Choroid plexus epithelial cell (primary cell): Measurements from ENCODE around the gene GALNT17.
A peak's percentile ranks its signal among the peaks of the same experiment; 100 is the strongest.
"Not testable (repeated sequence)": the region's sequence is repeated elsewhere in the genome, so short reads cannot be mapped to it uniquely, and the experiment has no call there.

Source experiments
- DNase-seq: peaks from one replicate; pipeline ENCODE4 v3.0.0-alpha.2; 2010; ENCODE audit warnings: low read depth
- H3K4me3 ChIP-seq: 2 replicates; pipeline ENCODE4 v1.5.1; 2011; ENCODE audit warnings: low read depth, mild to moderate bottlenecking, control low read depth, low read length, moderate library complexity
- TF ChIP-seq, protein P1 (sequence below): conservative IDR thresholded peaks from 2 replicates; pipeline ENCODE4 v1.5.1; 2011; ENCODE audit warnings: low read depth, mild to moderate bottlenecking, control low read depth, inconsistent platforms, low read length, moderate library complexity

GALNT17 gene

DNA sequence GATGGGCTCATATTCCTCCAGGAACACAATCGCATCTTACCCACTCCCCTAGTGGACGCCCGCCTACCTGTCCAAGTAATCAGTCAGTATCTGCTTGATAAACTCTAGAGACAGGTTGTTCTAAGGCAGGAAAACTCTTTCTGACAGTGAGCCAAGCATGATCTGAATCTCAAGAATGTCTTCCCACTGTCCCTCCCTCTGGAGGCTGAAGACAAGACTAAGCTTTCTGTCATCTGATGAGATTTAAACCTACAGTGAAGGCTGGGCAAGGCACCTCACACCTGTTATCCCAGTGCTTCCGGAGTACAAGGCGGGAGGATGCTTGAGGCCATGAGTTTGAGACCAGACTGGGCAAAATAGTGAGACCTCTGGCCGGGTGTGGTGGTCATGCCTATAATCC, 586.6 kb downstream of the GALNT17 start:
- H3K4me3 ChIP-seq: no peak overlapping the region
- TF ChIP-seq, protein P1, sequence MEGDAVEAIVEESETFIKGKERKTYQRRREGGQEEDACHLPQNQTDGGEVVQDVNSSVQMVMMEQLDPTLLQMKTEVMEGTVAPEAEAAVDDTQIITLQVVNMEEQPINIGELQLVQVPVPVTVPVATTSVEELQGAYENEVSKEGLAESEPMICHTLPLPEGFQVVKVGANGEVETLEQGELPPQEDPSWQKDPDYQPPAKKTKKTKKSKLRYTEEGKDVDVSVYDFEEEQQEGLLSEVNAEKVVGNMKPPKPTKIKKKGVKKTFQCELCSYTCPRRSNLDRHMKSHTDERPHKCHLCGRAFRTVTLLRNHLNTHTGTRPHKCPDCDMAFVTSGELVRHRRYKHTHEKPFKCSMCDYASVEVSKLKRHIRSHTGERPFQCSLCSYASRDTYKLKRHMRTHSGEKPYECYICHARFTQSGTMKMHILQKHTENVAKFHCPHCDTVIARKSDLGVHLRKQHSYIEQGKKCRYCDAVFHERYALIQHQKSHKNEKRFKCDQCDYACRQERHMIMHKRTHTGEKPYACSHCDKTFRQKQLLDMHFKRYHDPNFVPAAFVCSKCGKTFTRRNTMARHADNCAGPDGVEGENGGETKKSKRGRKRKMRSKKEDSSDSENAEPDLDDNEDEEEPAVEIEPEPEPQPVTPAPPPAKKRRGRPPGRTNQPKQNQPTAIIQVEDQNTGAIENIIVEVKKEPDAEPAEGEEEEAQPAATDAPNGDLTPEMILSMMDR: no peak
- DNase-seq: peak; percentile 3

DNA sequence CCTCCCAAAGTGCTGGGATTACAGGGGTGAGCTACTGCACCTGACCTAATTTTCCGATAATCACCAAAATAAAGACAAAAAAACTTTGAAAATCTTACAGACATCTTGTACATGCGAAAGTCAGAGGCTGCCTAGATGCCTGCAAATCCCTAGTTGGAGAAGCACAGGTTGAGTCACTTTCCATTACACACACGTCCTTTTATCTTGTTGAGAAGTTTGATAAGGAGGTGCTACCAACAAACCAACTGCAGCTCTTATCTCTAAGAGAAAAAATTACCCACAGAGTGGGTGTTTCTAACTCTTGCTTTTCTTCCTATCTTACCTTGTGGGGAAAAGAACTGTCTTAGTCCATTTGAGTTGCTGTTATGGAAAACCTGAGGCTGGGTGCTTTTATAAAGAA, 589.8 kb downstream of the GALNT17 start:
- no peak overlapping the region for H3K4me3 ChIP-seq
- TF ChIP-seq, protein P1: no peak
- no peak for DNase-seq

DNA sequence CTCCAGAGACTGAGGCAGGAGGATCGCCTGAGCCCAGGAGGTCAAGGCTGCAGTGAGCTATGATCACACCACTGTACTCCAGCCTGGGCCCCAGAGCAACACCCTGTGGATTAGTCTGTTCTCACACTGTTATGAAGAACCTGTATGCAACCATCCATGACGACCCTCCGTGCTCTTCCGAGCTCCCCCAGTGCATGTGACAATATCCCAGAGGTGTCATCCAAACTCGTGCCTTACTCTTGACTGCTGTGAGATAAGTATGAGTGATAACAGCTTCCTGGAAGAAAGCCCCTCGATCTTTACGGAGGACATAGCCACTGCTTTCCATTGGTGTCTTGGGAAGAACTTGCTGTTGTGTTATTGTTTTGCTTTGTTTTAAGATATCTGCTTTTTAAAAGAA, 591.9 kb downstream of the GALNT17 start:
- H3K4me3 ChIP-seq: no peak overlapping the region
- DNase-seq: no peak
- TF ChIP-seq, protein P1: no peak

DNA sequence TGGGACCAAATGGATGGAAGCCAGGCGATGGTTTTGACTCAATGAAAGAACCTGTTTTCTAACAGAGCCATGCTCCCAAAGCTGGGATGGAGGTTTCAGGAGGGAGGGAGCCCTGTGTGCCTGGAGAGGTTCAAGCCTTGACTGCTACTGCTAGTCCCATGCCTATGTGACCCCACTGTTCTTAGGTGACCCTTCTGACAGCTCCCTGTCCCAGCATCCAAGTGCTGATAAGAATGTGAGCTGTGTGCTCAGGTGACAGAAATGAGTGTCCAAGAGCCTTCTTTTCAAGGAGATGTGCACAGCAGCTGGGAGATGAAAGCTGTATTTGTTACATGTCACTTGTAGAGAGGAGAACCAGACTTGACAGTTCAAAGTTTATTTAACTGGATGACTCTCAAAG, 595.4 kb downstream of the GALNT17 start:
- no peak for DNase-seq
- no peak overlapping the region for H3K4me3 ChIP-seq
- TF ChIP-seq, protein P1: no peak

DNA sequence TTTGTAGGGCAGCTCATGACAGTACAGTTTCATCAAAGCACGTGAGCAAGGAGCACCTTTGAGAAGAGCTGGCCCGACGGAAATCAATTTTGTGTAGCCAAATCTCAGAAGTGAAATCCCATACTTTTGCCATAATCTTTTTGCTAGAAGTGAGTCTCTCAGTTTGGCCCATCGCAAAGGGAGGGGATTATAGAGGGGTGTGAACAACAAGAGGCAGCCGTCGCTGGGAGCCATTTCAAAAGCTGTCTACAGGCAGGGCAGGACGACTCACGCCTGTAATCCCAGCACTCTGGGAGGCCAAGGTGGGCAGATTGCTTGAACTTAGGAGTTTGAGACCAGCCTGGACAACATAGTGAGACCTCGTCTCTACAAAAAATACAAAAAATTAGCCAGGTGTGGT, 599.8 kb downstream of the GALNT17 start:
- TF ChIP-seq, protein P1: no peak
- no peak overlapping the region for H3K4me3 ChIP-seq
- no peak for DNase-seq

DNA sequence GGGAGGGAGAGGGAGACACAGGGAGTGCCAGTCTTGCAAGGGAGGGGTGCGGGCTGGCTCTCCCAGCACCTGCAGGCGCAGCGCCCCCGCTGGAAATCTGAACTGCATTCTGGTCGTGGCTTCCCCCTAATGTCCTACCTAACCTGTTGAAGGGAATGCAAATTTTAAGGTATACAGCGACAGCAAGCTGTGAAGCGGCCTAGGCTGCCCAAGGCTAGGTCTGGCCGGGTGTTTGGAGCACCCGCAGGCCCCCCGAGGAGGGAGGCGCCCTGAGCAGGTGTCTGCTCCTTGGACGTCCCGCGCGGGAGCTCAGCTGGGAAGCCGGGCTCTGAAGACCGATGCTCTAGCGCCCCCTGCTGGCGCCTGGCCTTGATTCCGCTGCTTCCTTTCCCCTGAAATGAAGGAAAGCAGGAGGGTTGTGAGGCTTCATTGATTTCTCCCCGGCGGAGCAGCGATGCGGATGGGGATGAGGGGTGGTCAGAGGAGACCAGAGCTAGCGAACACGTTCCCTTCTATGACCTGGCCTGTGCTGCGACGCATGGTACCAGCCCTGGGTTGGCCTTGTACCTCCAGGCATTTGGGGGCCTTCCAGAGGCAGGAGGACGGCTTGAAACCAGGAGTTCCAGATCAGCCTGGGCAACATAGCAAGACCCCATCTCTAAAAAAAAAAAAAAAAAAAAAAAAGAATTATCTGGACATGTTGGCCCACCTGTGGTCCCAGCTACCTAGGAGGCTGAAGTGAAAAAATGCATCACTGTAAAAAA, 601.3 kb downstream of the GALNT17 start:
- TF ChIP-seq, protein P1: peak; percentile 93
- H3K4me3 ChIP-seq: no peak overlapping the region
- peak; percentile 71 for DNase-seq

DNA sequence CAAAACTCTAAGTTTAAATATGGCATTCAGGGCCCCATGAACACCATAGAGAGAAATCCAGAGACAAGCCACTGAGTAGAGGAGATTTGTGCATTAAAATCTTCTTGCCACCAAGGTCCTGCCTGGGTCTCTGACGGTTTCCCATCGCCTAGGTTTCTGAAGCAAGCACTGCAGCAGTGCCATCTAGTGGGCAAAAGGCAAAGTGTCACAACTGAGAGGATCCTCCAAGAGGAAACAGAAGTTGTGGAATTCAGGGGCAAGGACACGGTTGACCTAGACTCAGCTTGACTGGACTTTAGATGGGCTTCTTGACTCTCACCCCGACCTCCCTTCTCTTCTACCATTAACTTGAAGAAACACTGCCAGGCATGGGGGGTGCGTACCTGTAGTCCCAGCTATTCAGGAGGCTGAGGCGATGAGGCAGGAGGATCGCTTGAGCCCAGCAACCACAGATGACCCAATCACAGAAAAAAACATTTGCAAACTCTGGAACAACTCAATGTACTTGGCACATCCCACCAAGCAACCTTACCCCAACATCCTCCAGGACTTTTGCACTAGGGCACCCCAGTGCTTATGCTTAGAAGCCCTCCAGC, 604.1 kb downstream of the GALNT17 start:
- DNase-seq: peak; percentile 80
- TF ChIP-seq, protein P1: peak; percentile 95
- H3K4me3 ChIP-seq: no peak overlapping the region

DNA sequence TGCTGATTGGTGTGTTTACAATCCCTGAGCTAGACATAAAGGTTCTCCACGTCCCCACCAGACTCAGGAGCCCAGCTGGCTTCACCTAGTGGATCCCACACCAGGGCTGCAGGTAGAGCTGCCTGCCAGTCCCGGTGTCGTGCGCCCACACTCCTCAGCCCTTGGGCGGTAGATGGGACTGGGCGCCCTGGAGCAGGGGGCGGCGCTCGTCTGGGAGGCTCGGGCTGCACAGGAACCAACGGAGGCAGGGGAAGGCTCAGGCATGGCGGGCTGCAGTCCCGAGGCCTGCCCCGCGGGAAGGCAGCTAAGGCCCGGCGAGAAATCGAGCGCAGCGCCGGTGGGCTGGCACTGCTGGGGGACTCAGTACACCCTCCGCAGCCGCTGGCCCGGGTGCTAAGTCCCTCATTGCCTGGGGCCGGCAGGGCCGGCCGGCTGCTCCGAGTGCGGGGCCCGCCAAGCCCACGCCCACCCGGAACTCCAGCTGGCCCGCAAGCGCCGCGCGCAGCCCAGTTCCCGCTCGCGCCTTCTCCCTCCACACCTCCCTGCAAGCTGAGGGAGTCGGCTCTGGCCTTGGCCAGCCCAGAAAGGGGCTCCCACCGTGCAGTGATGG, 606.1 kb downstream of the GALNT17 start:
- not testable (repeated sequence) for DNase-seq, H3K4me3 ChIP-seq
